GM23338 (cell line): Measurements from ENCODE around the gene FBF1. TPM values are rescaled to one million over a fixed set of nuclear protein-coding genes. Genes with fewer than 3 reads are reported as not detected.

ENCODE experiments used
- ATAC-seq: fragments of 200-7000 bp; cut with Tn5 transposase; 3 replicates; pipeline ENCODE4 v1.9.1; 2020
- DNase-seq: peaks from one replicate; pipeline ENCODE4 v3.0.0-alpha.2; 2015; ENCODE audit warnings: low spot score
- H2AFZ ChIP-seq: fragments of 200-600 bp; sonication (generic); 2 replicates; pipeline ENCODE4 v1.8.0; 2016; ENCODE audit warnings: antibody characterized with exemption, mild to moderate bottlenecking, moderate library complexity
- H3F3A ChIP-seq: fragments of 200-600 bp; sonication (generic); replicated peaks from 2 replicates; pipeline ENCODE4 v1.8.0; 2017; ENCODE audit warnings: antibody characterized with exemption, mixed run types, low read depth
- H3K27ac ChIP-seq: fragments of 200-600 bp; sonication (generic); 2 replicates; pipeline ENCODE4 v1.6.1; 2016; ENCODE audit warnings: low read depth
- H3K27me3 ChIP-seq: fragments of 200-600 bp; sonication (generic); 2 replicates; pipeline ENCODE4 v1.8.0; 2016; ENCODE audit warnings: mild to moderate bottlenecking, mixed run types, moderate library complexity; ENCODE audit not compliant: insufficient read depth
- H3K36me3 ChIP-seq: fragments of 200-600 bp; sonication (generic); 2 replicates; pipeline ENCODE4 v1.8.0; 2016; ENCODE audit warnings: mild to moderate bottlenecking; ENCODE audit not compliant: insufficient read depth
- H3K4me1 ChIP-seq: fragments of 200-600 bp; sonication (generic); 2 replicates; pipeline ENCODE4 v1.8.0; 2016; ENCODE audit warnings: mild to moderate bottlenecking, moderate library complexity; ENCODE audit not compliant: insufficient read depth
- H3K4me2 ChIP-seq: fragments of 200-600 bp; sonication (generic); 2 replicates; pipeline ENCODE4 v1.7.1; 2017; ENCODE audit warnings: mixed run types
- H3K4me3 ChIP-seq: fragments of 200-600 bp; sonication (generic); 2 replicates; pipeline ENCODE4 v1.6.1; 2016; ENCODE audit warnings: mixed run types
- H3K79me2 ChIP-seq: fragments of 200-600 bp; sonication (generic); replicated peaks from 2 replicates; pipeline ENCODE4 v1.8.0; 2017; ENCODE audit warnings: mild to moderate bottlenecking; ENCODE audit not compliant: insufficient read depth
- H3K9me2 ChIP-seq: fragments of 200-600 bp; sonication (generic); 2 replicates; pipeline ENCODE4 v1.8.0; 2017; ENCODE audit not compliant: insufficient read depth
- H4K20me1 ChIP-seq: fragments of 200-600 bp; sonication (generic); replicated peaks from 2 replicates; pipeline ENCODE4 v1.8.0; 2017; ENCODE audit warnings: mild to moderate bottlenecking; ENCODE audit not compliant: insufficient read depth
- H3K27ac Mint-ChIP-seq: 2 replicates; pipeline ENCODE4 v1.8.0; 2020; ENCODE audit warnings: inconsistent platforms, mild to moderate bottlenecking, moderate library complexity, mixed read lengths
- H3K27me3 Mint-ChIP-seq: 3 replicates; pipeline ENCODE4 v1.8.0; 2022; ENCODE audit warnings: low read depth, mild to moderate bottlenecking, moderate library complexity, mixed read lengths, inconsistent platforms; ENCODE audit not compliant: insufficient read depth, poor library complexity
- H3K36me3 Mint-ChIP-seq: 3 replicates; pipeline ENCODE4 v1.8.0; 2021; ENCODE audit warnings: low read depth, mild to moderate bottlenecking, inconsistent platforms, moderate library complexity, mixed read lengths
- H3K4me1 Mint-ChIP-seq: 3 replicates; pipeline ENCODE4 v1.8.0; 2020; ENCODE audit warnings: mild to moderate bottlenecking, inconsistent platforms, mixed read lengths
- H3K4me3 Mint-ChIP-seq: 3 replicates; pipeline ENCODE4 v1.8.0; 2021; ENCODE audit warnings: moderate library complexity, mild to moderate bottlenecking, inconsistent platforms, mixed read lengths
- H3K9me3 Mint-ChIP-seq: 3 replicates; pipeline ENCODE4 v1.8.0; 2020; ENCODE audit warnings: moderate library complexity, mild to moderate bottlenecking, inconsistent platforms, mixed read lengths
- JUNB ChIP-seq: IDR thresholded peaks from one replicate; pipeline ENCODE4 v1.6.1; 2016; ENCODE audit warnings: antibody characterized with exemption; ENCODE audit not compliant: unreplicated experiment
- REST ChIP-seq: IDR thresholded peaks from one replicate; pipeline ENCODE4 v1.6.1; 2018; ENCODE audit warnings: antibody characterized with exemption; ENCODE audit not compliant: unreplicated experiment
- ZNF462 ChIP-seq: fragments of 250-450 bp; sonication (Bioruptor Pico); IDR thresholded peaks from 2 replicates; pipeline ENCODE4 v1.5.0; 2020; ENCODE audit warnings: mild to moderate bottlenecking, moderate library complexity
- polyA plus RNA-seq: library from polyadenylated mRNA; unstranded; fragments of >200 nt; fragmentation: Nextera tagmentation; extraction: Ambion mirVana; gene quantifications from 2 replicates; pipeline ENCODE4 v1.2.1, GENCODE V29; 2016
- total RNA-seq: library from RNA; depleted of rRNA; stranded (reverse); fragments of >200 nt; shearing (Covaris generic); gene quantifications from 2 replicates; pipeline ENCODE4 v1.2.3, GENCODE V29; 2014

Gene FBF1
- total and polyA plus RNA-seq, 2 experiments from 2014 or later: 8.8 to 11.8 TPM

- Mint-ChIP-seq H3K4me3 (no peak overlapping the region), H3K27me3 (no peaks in the 10 kb centered on the region), H3K27ac (no peak overlapping the region), H3K9me3 (no peaks in the 10 kb centered on the region; the same call in 2 of the 3 replicates), H3K4me1 (peaks cover 8% of the 10 kb centered on the region; the same call in 2 of the 3 replicates), H3K36me3 (peaks cover 69% of the 10 kb centered on the region)
- DNase-seq: no peak
- Histone ChIP-seq H4K20me1 (no peaks in the 10 kb centered on the region), H3K27ac (no peak overlapping the region), H3F3A (0 out of 2 replicates have a peak, but pooled peaks cover 5% of the 10 kb centered on the region), H3K4me1 (peaks cover 10% of the 10 kb centered on the region; the same call in 1 of the 2 replicates), H2AFZ (no peak overlapping the region), H3K4me2 (no peak overlapping the region), H3K79me2 (no peaks in the 10 kb centered on the region), H3K4me3 (no peak overlapping the region), H3K9me2 (no peaks in the 10 kb centered on the region), H3K36me3 (peaks cover 45% of the 10 kb centered on the region), H3K27me3 (no peaks in the 10 kb centered on the region)
- TF ChIP-seq JUNB (no peak), ZNF462 (CRISPR knock-in tag) (no peak), REST (no peak)
- ATAC-seq: no peak
Observed at GRCh38 chr17:75950855-75951554, 10.2 kb upstream of the FBF1 start.
